ENCODE measurements around the gene EGFR.

DNA sequence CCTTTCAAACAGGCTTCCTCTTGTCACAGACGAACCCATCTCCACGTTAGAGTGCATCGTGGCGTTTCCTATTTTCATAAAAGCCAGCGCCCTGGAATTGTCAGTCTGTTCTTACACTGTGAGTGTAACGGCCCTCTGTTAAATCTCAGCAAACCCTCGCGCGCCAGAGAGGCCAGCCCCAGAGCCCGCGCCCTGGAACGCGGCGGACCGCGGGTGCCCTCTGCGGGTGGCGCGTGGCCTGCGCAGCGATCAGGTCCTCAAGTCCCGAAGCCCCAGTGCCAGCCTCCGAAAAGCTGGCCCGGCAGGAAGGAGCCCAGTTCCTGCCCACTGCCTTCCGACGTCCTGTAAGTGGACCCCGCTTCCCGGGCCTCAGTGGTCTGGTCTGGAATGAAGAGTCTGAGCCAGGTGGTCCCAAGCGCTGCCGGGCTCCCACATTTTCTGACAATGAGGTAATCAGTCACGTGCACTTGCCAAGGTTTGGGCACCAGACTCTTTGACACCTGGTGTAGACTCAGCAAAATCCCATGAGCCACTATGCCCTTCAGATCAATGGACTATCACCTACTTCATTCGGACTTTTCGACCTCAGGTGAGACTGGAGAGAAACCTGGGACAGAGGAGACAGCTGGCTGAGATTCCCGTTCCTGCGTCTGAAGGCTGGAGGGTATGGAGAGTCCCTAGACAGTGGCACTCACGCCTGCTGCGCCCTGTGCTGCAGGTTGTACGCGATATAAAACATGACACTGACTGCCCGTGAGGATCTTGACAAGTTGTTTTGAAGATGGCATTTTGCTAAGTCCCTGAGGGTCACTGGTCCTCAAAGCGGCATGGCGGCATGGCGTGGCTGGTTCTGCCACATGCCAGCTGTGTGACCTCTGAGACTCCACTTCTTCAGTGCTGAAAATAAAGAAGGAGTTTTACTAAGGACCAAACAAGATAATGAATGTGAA is 237.0 kb downstream of the EGFR start:
- TF ChIP-seq FOXM1 (IDR thresholded peaks at IDR 0.05; ENCODE audit: low read depth) (no peak), FOSL2 (IDR thresholded peaks at IDR 0.05; ENCODE audit: borderline replicate concordance, low read depth) (no peak), MXI1 (IDR thresholded peaks at IDR 0.05; ENCODE audit: low read depth, low read length) (peak; percentile 59), GABPA (IDR thresholded peaks at IDR 0.05; ENCODE audit: low read depth) (no peak), RXRA (IDR thresholded peaks at IDR 0.05; ENCODE audit: borderline replicate concordance, low read depth) (no peak), POLR2AphosphoS5 (IDR thresholded peaks at IDR 0.05; ENCODE audit: low read depth, low read length) (no peak), CHD2 (IDR thresholded peaks at IDR 0.05; ENCODE audit: low read length, partially characterized antibody) (peak; percentile 28), RCOR1 (IDR thresholded peaks at IDR 0.05; ENCODE audit: low read length) (no peak), EP300 (IDR thresholded peaks at IDR 0.05; ENCODE audit: borderline replicate concordance in 1 of 2, low read depth in 1 of 2, low read length in 1 of 2) (no peak)
- TF ChIP-seq, protein P1, sequence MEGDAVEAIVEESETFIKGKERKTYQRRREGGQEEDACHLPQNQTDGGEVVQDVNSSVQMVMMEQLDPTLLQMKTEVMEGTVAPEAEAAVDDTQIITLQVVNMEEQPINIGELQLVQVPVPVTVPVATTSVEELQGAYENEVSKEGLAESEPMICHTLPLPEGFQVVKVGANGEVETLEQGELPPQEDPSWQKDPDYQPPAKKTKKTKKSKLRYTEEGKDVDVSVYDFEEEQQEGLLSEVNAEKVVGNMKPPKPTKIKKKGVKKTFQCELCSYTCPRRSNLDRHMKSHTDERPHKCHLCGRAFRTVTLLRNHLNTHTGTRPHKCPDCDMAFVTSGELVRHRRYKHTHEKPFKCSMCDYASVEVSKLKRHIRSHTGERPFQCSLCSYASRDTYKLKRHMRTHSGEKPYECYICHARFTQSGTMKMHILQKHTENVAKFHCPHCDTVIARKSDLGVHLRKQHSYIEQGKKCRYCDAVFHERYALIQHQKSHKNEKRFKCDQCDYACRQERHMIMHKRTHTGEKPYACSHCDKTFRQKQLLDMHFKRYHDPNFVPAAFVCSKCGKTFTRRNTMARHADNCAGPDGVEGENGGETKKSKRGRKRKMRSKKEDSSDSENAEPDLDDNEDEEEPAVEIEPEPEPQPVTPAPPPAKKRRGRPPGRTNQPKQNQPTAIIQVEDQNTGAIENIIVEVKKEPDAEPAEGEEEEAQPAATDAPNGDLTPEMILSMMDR (IDR thresholded peaks at IDR 0.05), result peak; percentile 99
- TF ChIP-seq, protein P2, sequence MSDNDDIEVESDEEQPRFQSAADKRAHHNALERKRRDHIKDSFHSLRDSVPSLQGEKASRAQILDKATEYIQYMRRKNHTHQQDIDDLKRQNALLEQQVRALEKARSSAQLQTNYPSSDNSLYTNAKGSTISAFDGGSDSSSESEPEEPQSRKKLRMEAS (IDR thresholded peaks at IDR 0.05; ENCODE audit: low read depth), result peak; percentile 88
- TF ChIP-seq, protein P3, sequence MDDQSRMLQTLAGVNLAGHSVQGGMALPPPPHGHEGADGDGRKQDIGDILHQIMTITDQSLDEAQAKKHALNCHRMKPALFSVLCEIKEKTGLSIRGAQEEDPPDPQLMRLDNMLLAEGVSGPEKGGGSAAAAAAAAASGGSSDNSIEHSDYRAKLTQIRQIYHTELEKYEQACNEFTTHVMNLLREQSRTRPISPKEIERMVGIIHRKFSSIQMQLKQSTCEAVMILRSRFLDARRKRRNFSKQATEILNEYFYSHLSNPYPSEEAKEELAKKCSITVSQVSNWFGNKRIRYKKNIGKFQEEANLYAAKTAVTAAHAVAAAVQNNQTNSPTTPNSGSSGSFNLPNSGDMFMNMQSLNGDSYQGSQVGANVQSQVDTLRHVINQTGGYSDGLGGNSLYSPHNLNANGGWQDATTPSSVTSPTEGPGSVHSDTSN (IDR thresholded peaks at IDR 0.05), result no peak
- TF ChIP-seq, protein P4, sequence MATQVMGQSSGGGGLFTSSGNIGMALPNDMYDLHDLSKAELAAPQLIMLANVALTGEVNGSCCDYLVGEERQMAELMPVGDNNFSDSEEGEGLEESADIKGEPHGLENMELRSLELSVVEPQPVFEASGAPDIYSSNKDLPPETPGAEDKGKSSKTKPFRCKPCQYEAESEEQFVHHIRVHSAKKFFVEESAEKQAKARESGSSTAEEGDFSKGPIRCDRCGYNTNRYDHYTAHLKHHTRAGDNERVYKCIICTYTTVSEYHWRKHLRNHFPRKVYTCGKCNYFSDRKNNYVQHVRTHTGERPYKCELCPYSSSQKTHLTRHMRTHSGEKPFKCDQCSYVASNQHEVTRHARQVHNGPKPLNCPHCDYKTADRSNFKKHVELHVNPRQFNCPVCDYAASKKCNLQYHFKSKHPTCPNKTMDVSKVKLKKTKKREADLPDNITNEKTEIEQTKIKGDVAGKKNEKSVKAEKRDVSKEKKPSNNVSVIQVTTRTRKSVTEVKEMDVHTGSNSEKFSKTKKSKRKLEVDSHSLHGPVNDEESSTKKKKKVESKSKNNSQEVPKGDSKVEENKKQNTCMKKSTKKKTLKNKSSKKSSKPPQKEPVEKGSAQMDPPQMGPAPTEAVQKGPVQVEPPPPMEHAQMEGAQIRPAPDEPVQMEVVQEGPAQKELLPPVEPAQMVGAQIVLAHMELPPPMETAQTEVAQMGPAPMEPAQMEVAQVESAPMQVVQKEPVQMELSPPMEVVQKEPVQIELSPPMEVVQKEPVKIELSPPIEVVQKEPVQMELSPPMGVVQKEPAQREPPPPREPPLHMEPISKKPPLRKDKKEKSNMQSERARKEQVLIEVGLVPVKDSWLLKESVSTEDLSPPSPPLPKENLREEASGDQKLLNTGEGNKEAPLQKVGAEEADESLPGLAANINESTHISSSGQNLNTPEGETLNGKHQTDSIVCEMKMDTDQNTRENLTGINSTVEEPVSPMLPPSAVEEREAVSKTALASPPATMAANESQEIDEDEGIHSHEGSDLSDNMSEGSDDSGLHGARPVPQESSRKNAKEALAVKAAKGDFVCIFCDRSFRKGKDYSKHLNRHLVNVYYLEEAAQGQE (IDR thresholded peaks at IDR 0.05; ENCODE audit: low read depth, low read length), result 0 out of 2 replicates have a peak, but pooled peaks have one; percentile 38

Measured in SK-N-SH (cell line).